ENCODE results near the gene EXT2.

Gene EXT2

DNA sequence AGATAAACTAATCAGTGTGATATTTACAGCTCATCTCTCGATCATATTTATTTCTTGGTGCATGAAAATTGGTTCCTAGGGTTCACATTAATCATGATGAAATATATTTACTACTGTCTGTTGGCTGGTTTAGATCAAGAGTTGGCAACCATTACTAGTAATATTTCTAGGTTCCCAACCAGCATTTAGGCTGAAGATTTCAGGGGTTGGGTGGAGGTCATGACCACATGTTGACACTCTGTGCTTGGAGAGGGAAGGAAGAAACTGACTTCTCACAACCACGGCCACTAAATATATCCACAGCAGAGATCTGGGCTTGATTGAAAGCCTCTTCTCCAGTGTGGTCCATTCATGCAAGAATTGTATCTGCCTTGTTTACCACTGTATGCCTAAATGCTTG is 126.5 kb downstream of the EXT2 start:
- no peak overlapping the region for H3K4me2 ChIP-seq
- H3K4me1 ChIP-seq (ENCODE audit: low read depth, poor library complexity, severe bottlenecking) = peaks cover 39% of the 10 kb centered on the region
- H3K27me3 ChIP-seq (ENCODE audit: insufficient read depth, low read depth) = no peaks in the 10 kb centered on the region
- H3K79me2 ChIP-seq (ENCODE audit: insufficient read depth, low read depth) = no peaks in the 10 kb centered on the region
- TF ChIP-seq, protein P1, sequence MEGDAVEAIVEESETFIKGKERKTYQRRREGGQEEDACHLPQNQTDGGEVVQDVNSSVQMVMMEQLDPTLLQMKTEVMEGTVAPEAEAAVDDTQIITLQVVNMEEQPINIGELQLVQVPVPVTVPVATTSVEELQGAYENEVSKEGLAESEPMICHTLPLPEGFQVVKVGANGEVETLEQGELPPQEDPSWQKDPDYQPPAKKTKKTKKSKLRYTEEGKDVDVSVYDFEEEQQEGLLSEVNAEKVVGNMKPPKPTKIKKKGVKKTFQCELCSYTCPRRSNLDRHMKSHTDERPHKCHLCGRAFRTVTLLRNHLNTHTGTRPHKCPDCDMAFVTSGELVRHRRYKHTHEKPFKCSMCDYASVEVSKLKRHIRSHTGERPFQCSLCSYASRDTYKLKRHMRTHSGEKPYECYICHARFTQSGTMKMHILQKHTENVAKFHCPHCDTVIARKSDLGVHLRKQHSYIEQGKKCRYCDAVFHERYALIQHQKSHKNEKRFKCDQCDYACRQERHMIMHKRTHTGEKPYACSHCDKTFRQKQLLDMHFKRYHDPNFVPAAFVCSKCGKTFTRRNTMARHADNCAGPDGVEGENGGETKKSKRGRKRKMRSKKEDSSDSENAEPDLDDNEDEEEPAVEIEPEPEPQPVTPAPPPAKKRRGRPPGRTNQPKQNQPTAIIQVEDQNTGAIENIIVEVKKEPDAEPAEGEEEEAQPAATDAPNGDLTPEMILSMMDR (conservative IDR thresholded peaks at IDR 0.05; ENCODE audit: low read depth, low read length) = no peak
- no peaks in the 10 kb centered on the region for H4K20me1 ChIP-seq (ENCODE audit: insufficient read depth)
- no peak overlapping the region for H3K9ac ChIP-seq
- no peaks in the 10 kb centered on the region for H3K36me3 ChIP-seq (ENCODE audit: insufficient read depth)
- H2AFZ ChIP-seq (ENCODE audit: low read depth) = no peak overlapping the region
- H3K27ac ChIP-seq = no peak overlapping the region
- H3K4me3 ChIP-seq (IDR thresholded peaks at IDR 0.05; ENCODE audit: insufficient read depth, low read depth, low read length) = no peak overlapping the region

DNA sequence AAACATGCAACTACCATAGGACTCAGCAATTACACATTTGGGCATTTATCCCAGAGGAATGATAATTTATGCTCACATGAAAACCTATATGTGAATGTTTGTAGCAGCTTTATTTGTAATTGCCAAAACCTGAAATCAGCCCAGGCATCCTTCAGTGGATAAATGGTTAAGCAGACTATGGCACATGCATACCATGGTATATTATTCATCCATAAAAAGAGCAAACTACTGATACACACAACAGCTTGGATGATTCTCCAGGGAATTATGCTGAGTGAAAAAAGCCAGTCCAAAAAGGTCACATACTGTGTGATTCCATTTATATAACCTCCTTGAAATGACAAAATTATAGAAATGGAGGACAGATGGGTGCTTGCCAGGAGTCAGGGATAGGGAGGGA is 127.8 kb downstream of the EXT2 start:
- Histone ChIP-seq H3K9ac (no peak overlapping the region), H3K79me2 (ENCODE audit: insufficient read depth, low read depth) (no peaks in the 10 kb centered on the region), H3K4me1 (ENCODE audit: low read depth, poor library complexity, severe bottlenecking) (peaks cover 51% of the 10 kb centered on the region), H3K27me3 (ENCODE audit: insufficient read depth, low read depth) (no peaks in the 10 kb centered on the region), H2AFZ (ENCODE audit: low read depth) (no peak overlapping the region), H3K4me2 (no peak overlapping the region), H3K36me3 (ENCODE audit: insufficient read depth) (no peaks in the 10 kb centered on the region), H3K27ac (no peak overlapping the region), H3K4me3 (IDR thresholded peaks at IDR 0.05; ENCODE audit: insufficient read depth, low read depth, low read length) (no peak overlapping the region), H4K20me1 (ENCODE audit: insufficient read depth) (no peaks in the 10 kb centered on the region)
- TF ChIP-seq, protein P1 (conservative IDR thresholded peaks at IDR 0.05; ENCODE audit: low read depth, low read length) = no peak

DNA sequence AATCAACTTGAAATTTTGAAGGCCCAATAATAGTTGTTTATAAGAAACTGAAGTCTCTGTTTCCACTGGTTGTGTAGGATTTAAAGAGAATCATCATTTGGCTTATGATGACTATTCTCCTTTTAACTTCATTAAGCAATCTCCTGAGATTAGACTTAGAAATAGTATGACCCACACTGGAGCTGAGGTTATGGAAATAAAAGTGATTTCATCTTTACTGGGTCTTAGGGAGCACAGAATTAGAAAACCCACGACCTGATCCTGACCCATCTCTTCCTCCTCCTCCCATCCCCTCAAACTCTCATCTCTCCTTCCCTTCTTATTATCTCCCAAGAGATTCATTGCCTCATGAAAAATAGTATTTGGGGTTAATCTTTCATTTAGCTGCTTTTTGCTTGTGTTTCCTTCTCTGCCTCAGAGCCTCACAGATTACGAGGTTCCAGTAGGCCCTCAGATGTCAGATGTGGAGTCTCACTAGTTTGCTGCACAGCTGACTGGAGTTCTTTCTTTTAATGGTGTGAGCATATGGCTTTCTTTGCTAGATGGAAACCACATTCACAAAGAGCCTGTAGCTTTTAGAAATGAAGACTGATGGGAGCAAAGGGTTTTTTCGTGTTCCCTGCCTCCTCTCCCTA is 129.5 kb downstream of the EXT2 start:
- no peak overlapping the region for H3K4me3 ChIP-seq (IDR thresholded peaks at IDR 0.05; ENCODE audit: insufficient read depth, low read depth, low read length)
- H3K79me2 ChIP-seq (ENCODE audit: insufficient read depth, low read depth) = no peaks in the 10 kb centered on the region
- no peak overlapping the region for H2AFZ ChIP-seq (ENCODE audit: low read depth)
- H3K9ac ChIP-seq = no peak overlapping the region
- no peaks in the 10 kb centered on the region for H4K20me1 ChIP-seq (ENCODE audit: insufficient read depth)
- H3K27me3 ChIP-seq (ENCODE audit: insufficient read depth, low read depth) = no peaks in the 10 kb centered on the region
- H3K27ac ChIP-seq = no peak overlapping the region
- TF ChIP-seq, protein P1 (conservative IDR thresholded peaks at IDR 0.05; ENCODE audit: low read depth, low read length) = no peak
- no peaks in the 10 kb centered on the region for H3K36me3 ChIP-seq (ENCODE audit: insufficient read depth)
- H3K4me2 ChIP-seq = no peak overlapping the region; the same call in 1 of the 2 replicates
- peaks cover 54% of the 10 kb centered on the region for H3K4me1 ChIP-seq (ENCODE audit: low read depth, poor library complexity, severe bottlenecking)

DNA sequence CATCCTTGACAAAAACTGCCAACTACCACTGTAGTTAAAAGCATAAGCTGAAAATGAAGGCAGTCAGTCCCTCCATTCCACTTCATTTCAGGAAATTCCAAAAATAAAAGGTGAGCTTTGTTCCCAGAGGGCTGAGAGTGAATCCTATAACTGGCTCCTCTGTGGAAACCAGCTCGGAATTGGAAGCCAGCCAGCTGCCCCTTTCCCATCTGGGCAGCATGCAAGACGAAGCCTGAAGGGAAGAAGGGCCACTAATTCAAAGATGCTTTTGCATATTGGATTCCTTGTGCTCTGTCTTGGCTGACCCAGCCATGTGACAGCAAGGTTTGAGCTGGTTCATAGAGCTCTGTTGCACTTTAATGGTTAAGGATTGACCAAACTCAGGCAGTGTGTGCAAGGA is 131.0 kb downstream of the EXT2 start:
- Histone ChIP-seq H2AFZ (ENCODE audit: low read depth) (no peak overlapping the region), H3K79me2 (ENCODE audit: insufficient read depth, low read depth) (no peaks in the 10 kb centered on the region), H3K9ac (no peak overlapping the region), H3K4me1 (ENCODE audit: low read depth, poor library complexity, severe bottlenecking) (peaks cover 54% of the 10 kb centered on the region), H3K36me3 (ENCODE audit: insufficient read depth) (no peaks in the 10 kb centered on the region), H3K4me2 (peak overlapping the region; percentile 37; the same call in 1 of the 2 replicates), H4K20me1 (ENCODE audit: insufficient read depth) (no peaks in the 10 kb centered on the region), H3K4me3 (IDR thresholded peaks at IDR 0.05; ENCODE audit: insufficient read depth, low read depth, low read length) (no peak overlapping the region), H3K27ac (peak overlapping the region; percentile 28; the same call in 1 of the 2 replicates), H3K27me3 (ENCODE audit: insufficient read depth, low read depth) (no peaks in the 10 kb centered on the region)
- TF ChIP-seq, protein P1 (conservative IDR thresholded peaks at IDR 0.05; ENCODE audit: low read depth, low read length) = no peak

All from KMS-11 (cell line).